NCI-H2107 treated with DMSO at 0.1 percent for 48 hours (cell line): ENCODE measurements around the gene RASGEF1C.

Experiments
- DNase-seq: peaks from one replicate; lab custom pipeline; 2025; ENCODE audit not compliant: unreplicated experiment; lab: John Stamatoyannopoulos, UW

Gene RASGEF1C

GRCh38 chr5:180180421-180180820 is 28.6 kb downstream of the RASGEF1C start:
- no peak for DNase-seq

DNA sequence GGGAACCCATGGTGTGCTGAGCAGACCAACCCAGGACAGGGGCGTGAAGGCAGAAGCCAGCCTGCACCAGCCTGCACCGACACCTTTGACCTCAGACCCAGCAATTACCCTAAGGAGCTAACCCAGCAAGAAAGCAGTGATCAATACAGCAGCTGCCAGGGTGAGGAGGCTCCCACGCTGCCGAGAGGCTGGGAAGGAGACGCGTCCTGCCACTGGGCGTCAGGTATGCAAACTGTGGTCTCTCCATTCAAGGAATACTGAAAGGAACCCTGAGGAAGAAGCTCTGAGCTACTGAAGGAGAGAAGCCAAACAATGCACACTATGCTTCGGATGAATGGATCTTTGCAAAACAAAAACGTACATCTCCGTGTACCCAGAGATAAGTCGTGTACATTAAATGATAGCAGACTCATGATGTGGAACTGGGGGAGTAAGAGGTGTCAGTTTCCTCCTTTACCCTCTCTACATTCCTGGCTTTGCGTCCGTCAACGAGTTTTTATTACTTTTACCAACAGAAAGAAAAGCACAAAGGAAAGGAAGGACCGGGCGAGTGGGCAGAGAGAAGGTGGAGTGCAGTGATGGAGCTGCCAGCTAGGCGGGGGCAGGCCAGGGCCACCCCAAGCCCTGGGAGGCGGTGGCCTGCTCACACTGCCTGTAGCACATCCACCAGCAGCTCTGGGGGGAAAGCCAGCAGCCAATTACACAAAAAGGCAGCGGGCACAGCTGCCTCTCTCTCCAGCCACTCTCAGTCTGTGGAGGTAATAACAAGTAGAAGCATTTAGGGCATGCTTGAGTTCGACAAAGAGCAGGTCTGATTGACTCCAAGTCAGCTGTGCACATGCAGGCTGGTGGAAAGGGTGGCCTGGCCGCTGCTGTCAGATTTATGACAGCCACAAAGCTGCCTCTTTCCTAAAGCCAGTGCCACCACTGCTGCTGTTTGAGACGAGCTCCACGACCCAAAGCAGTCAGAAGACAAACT is 29.3 kb downstream of the RASGEF1C start:
- no peak for DNase-seq

DNA sequence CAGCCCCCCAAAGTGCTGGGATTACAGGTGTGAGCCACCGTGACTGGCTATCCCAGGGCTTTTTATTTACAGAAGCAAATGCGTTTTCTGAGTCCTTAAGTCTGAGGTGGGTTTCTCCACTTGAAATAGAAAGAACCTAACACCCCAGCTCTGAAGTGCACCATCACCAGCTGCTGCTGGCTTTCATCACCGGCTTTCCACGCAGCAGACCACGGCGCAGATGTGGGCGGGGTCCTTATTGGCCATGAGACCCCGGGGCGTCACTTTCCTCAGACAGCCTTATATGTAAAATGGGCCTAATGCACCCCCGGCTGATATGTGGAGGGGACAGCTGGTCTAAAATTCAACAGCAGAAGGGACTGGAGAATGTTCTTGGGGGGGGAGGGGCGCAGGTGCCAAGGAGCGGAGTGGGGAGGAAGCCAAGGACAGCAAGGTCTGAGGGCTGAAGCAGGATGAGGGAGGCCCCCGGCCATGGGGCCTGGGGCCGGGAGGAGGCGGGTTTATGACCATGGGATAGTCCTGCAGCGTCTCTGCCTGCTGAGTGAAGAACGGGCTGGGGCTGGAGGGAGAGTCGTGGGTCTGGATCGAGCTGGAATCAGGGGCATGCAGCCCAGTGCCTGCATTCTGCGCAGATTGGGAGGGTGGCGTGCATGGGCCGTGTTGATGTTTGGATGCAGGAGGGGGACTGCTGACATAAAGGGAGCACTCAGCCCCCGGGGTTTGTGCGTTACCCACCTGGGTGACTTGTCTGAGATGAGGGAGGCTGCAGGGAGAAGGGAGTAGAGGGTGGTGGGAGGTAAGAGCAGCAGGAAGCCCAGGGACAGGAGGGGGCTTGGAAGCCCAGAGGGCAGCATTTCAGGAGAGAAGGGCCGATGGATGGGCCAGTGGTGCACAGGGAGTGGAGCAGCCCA is 30.2 kb downstream of the RASGEF1C start:
- no peak for DNase-seq

GRCh38 chr5:180176191-180176590 is 32.8 kb downstream of the RASGEF1C start:
- no peak for DNase-seq

DNA sequence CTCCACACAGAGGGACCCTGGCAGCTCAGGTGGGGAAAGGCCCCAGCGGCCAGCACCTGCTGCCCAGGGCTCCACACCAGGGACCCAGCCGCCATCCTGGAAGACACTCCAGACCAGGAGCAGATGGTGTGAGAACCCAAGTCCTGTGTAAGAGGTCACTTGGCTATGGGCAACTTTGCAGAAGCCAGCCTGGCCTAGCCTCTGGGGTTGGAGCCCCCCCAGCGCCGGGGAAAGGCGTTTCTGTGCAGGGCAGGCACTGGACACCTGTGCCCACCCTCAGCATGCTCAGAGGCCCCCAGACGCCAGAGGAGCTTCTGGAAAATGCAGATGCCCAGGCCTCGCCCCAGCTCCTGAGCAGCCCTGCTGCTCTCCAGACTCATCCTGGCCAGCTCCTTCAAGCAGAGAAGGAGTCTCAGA is 34.0 kb downstream of the RASGEF1C start:
- no peak for DNase-seq

DNA sequence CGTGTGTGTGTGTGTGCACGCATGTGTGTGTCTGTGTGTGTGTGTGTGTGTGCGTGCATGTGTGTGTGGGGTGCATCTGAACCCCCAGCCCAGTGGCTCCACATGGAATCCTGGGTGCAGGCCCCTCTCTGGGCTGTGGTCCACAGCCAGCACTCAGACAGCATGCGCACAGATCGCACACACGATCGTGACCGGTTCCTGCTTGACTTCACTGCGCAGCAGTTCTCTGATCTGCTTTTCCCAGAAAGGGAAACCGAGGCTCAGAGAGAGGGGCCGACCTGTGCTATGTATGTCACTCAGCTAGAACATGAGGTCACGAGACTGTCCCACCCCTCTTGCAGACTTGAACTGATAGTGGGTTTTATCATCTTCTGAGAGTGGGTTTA is 34.4 kb downstream of the RASGEF1C start:
- no peak for DNase-seq

- no peak for DNase-seq
These were observed 35.0 kb downstream of the RASGEF1C start for GRCh38 chr5:180173875-180174586.

DNA sequence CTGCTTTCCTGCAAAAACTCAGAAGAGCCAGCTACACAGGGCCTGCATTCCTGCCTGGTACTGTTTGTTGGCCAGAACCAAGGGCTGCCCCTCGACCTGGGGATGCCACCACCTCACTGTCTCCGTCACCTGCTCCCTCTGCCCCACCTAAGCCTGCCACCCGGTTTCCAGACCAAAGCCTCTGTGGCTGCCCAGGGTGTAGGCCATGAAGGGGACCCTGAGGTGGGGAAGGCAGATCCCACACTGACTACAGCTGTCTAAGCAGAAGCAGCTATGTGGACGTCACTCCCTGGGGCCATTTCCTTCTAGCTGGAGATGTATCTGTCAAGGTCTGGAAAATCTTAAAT is 35.8 kb downstream of the RASGEF1C start:
- no peak for DNase-seq

GRCh38 chr5:180172447-180173197 is 36.4 kb downstream of the RASGEF1C start:
- no peak for DNase-seq

DNA sequence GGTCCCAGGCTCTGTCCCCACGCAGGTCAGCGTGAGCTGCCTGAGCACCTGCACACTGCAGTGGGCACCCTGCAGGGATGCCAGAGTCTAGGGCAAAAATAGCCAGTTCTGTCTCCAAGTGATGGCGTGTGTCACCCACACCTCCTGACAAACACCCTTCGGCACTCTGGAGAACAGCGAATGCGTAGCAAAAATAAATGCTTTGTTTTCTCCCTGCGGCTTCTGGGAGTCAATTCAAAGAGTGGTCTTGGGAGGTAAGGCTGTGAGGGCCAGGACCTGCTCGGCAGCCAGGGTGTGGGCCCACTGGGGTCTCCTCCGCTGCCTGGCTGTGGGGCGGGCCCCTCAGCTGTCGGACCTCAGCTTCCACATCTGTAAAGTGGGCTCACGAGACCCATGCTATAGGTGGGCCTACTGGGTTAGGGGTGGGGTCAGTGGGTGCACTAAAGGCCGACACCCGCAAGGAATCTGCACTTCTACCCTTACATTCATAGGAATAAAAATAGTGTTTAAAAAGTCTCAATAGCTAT is 37.4 kb downstream of the RASGEF1C start:
- DNase-seq, result no peak

GRCh38 chr5:180170810-180171567 is 38.0 kb downstream of the RASGEF1C start:
- DNase-seq, result no peak

DNA sequence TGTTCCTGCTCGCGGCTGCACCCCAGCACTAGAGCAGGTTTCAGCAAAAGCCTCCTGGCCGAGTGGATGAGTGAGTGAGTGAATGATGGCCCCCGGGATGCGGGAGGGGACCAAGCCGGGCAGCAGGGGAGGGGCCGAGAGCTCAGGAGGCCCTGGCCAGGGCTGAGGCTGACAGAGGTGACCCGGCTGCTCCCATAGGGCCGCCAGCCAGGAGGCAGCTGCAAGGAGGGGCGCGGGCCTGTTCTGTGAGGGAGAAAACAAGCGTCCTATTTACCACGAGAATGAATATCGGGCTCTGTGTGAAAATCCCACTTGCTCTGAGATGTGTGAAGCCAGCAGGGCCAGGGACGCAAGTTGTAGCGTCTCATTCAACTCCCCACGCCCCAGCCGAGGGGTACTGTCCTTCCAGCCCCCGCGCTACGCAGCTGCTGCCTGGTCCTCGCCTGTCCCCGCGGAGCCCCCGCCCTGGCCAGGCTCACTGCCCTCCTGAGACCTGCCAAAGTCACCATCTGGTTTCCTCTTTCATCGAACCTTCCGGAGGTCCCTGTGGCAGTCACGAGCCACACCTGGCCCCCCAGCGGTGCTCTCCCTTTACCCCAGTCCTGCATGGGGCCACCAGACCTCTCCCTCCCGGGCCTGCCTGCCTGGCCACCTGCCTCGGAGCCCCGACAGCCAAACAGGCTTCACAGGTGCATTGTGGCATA is 38.8 kb downstream of the RASGEF1C start:
- DNase-seq, result no peak

DNA sequence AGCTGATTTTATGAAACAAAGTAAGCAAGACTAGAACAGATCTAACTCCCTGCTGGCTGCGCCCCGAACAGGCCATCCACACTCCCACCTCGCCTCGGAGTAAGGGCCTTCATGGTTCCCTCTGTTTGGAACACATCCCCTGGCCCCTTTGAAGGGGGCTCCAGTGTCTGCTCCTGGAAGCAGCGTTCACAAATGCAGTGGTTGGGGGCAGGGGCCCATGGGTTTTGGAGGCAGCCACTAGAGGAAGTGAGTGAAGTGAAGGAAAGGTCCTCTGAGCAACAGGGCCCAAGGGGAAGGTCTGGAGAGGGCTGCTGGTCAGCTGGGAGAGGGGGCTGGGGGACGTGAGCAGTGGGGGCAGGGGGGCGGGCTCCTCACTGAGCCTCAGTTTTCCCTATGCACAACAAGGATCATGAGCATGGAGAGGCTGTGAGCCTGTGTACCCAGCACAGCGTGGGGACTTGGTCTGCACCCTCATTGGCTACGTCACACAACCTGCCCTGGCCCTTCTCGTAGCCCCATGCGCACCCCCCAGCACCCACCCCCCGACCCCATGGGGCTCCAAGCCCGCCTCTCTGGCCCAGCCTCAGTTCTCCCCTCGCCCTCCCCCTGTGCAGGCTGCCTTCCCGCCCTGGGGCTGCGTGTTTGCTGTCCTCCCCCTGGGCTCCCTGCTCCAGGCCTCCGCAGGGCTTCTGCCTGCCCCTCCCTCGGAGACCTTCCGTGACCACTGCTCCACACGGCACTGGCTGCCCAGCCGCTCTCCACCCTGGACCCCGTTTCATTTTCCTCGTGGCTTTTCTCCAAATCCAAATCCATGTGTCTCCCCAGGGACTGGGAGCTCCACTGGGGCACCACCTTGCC is 39.5 kb downstream of the RASGEF1C start:
- no peak for DNase-seq

GRCh38 chr5:180168758-180169157 is 40.3 kb downstream of the RASGEF1C start:
- no peak for DNase-seq

GRCh38 chr5:180166176-180166575 is 42.8 kb downstream of the RASGEF1C start:
- DNase-seq, result no peak

- DNase-seq, result no peak
These were observed 46.7 kb downstream of the RASGEF1C start for GRCh38 chr5:180162304-180162661.

DNA sequence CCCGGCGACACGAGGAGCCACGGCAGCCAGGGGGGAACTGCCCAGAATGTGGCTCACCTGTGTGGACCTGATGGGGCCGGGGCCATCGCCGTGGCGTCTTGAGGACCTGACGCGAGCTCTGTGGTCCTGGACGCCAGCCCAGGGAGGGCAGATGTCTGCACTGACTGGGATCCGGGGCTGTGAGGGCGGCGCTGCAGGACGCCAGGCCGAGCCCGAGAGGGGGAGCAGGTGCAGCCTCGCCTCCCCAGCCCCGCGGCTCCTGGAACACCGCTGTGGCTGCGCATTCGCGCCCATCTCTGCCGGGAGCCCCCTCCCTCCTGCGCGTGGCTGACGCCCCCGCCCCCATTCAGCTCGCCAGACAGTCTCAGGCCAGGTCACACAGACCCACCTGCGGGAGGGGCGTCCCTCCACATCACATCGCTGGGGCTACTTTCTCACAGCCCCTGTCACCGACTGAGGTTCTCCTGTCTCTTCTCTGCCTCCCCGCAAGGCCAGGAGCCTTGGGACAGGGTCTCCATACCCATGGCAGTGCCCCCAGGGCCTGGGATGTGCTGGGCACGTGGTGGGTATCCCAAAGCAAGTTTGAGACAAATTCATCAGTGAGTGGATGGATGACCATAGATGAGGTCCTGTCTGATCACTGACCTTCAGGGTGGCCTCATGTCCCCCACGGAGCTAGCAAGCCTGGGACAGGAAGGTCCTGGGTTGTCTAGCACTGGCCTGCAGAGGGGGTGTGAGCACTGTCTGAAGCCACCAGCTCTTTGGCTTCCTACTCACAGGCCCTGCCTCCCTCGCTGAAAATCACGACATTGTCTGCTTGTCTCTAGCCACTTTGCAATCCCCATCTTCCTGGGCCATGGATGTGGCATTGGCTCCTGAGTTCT is 47.3 kb downstream of the RASGEF1C start:
- DNase-seq, result no peak
